IMR-90 (cell line): ENCODE data around the gene TNS1. TPM values are rescaled to one million over a fixed set of nuclear protein-coding genes. Genes with fewer than 3 reads are reported as not detected.

ENCODE experiments used
- ATAC-seq: fragments of 200-7000 bp; cut with Tn5 transposase; 2 replicates; pipeline ENCODE4 v1.9.1; 2020; ENCODE audit warnings: low read depth, mild to moderate bottlenecking, moderate library complexity
- BruUV-seq: library from RNA; stranded (reverse); fragments of 400-500 nt; replicated peaks from 2 replicates; lab custom pipeline; 2021; lab: Mats Ljungman, UMichigan
- CTCF ChIA-PET: fragments of 300-600 bp; formaldehyde crosslinking; extraction: SDS; loops from one replicate; lab custom pipeline; 2021; ENCODE audit warnings: antibody characterized with exemption; lab: Yijun Ruan, JAX
- POLR2A ChIA-PET: fragments of 300-600 bp; sonication (Branson Sonifier 250); formaldehyde crosslinking; loops from one replicate; lab custom pipeline; 2022; ENCODE audit warnings: antibody characterized with exemption; ENCODE audit not compliant: unreplicated experiment; lab: Charles Lee
- DNase-seq: peaks from one replicate; pipeline ENCODE4 v3.0.0; 2013
- H2AFZ ChIP-seq: replicated peaks from 2 replicates; pipeline ENCODE3; 2013; ENCODE audit warnings: low read length, mild to moderate bottlenecking; ENCODE audit not compliant: poor library complexity
- H2AK5ac ChIP-seq: 2 replicates; pipeline ENCODE4 v1.6.1; 2013; ENCODE audit warnings: low read depth, low read length, inconsistent platforms
- H2AK9ac ChIP-seq: replicated peaks from 2 replicates; pipeline ENCODE3; 2013; ENCODE audit warnings: mild to moderate bottlenecking, low read depth, low read length, moderate library complexity; ENCODE audit not compliant: poor library complexity
- H2BK120ac ChIP-seq: 2 replicates; pipeline ENCODE4 v1.6.1; 2013; ENCODE audit warnings: low read depth, low read length, inconsistent platforms
- H2BK15ac ChIP-seq: 3 replicates; pipeline ENCODE4 v1.6.1; 2013; ENCODE audit warnings: low read depth, low read length, inconsistent platforms
- H2BK20ac ChIP-seq: 2 replicates; pipeline ENCODE4 v1.6.1; 2013; ENCODE audit warnings: low read depth, mild to moderate bottlenecking, inconsistent platforms, low read length, moderate library complexity
- H2BK5ac ChIP-seq: 2 replicates; pipeline ENCODE4 v1.6.1; 2013; ENCODE audit warnings: mild to moderate bottlenecking, low read depth, low read length, inconsistent platforms; ENCODE audit not compliant: poor library complexity, severe bottlenecking
- H3K14ac ChIP-seq: replicated peaks from 2 replicates; pipeline ENCODE4 v1.6.1; 2013; ENCODE audit warnings: low read depth, low read length, inconsistent platforms
- H3K18ac ChIP-seq: 2 replicates; pipeline ENCODE4 v1.6.1; 2013; ENCODE audit warnings: low read depth, low read length, control low read depth
- H3K23ac ChIP-seq: 2 replicates; pipeline ENCODE4 v1.6.1; 2013; ENCODE audit warnings: low read depth, low read length, inconsistent platforms
- H3K27ac ChIP-seq: 2 replicates; pipeline ENCODE4 v1.5.1; 2013; ENCODE audit warnings: mild to moderate bottlenecking, control low read depth, low read length; ENCODE audit not compliant: insufficient read depth
- H3K27me3 ChIP-seq: 2 replicates; pipeline ENCODE4 v1.6.1; 2013; ENCODE audit warnings: low read length; ENCODE audit not compliant: control insufficient read depth, insufficient read depth
- H3K36me3 ChIP-seq: 2 replicates; pipeline ENCODE4 v1.6.1; 2013; ENCODE audit warnings: low read length, mixed read lengths; ENCODE audit not compliant: control insufficient read depth, insufficient read depth
- H3K4ac ChIP-seq: 2 replicates; pipeline ENCODE4 v1.6.1; 2013; ENCODE audit warnings: low read depth, low read length, inconsistent platforms
- H3K4me1 ChIP-seq: 2 replicates; pipeline ENCODE4 v1.6.1; 2013; ENCODE audit warnings: low read length, mixed read lengths; ENCODE audit not compliant: control insufficient read depth, insufficient read depth
- H3K4me2 ChIP-seq: 2 replicates; pipeline ENCODE4 v1.6.1; 2013; ENCODE audit warnings: low read depth, mild to moderate bottlenecking, control low read depth, low read length, moderate library complexity
- H3K4me3 ChIP-seq: 2 replicates; pipeline ENCODE4 v1.5.1; 2013; ENCODE audit warnings: low read depth, mild to moderate bottlenecking, control low read depth, low read length, moderate library complexity; ENCODE audit not compliant: insufficient read depth
- H3K56ac ChIP-seq: 2 replicates; pipeline ENCODE4 v1.6.1; 2013; ENCODE audit warnings: low read length, inconsistent platforms; ENCODE audit not compliant: insufficient read depth; ENCODE audit errors: extremely low read depth
- H3K79me1 ChIP-seq, 2 experiments: 2 replicates each; pipeline ENCODE4 v1.6.1; 2013; ENCODE audit warnings: low read length in 2 of 2, inconsistent platforms in 1 of 2, low read depth in 1 of 2
- H3K9ac ChIP-seq: 2 replicates; pipeline ENCODE4 v1.6.1; 2013; ENCODE audit warnings: low read depth, low read length, control low read depth
- H3K9me1 ChIP-seq: 2 replicates; pipeline ENCODE4 v1.6.1; 2013; ENCODE audit warnings: low read length, inconsistent platforms; ENCODE audit not compliant: insufficient read depth
- H3K9me3 ChIP-seq: 2 replicates; pipeline ENCODE4 v1.6.1; 2013; ENCODE audit warnings: low read length; ENCODE audit not compliant: control insufficient read depth, insufficient read depth
- H4K20me1 ChIP-seq: 2 replicates; pipeline ENCODE4 v1.6.1; 2013; ENCODE audit warnings: low read length, inconsistent platforms; ENCODE audit not compliant: insufficient read depth
- H4K5ac ChIP-seq: 2 replicates; pipeline ENCODE4 v1.6.1; 2013; ENCODE audit warnings: mild to moderate bottlenecking, low read depth, low read length, control low read depth
- H4K8ac ChIP-seq, 2 experiments: 2 replicates each; pipeline ENCODE4 v1.6.1; 2013; ENCODE audit warnings: low read depth in 2 of 2, low read length in 2 of 2, control low read depth in 1 of 2, inconsistent platforms in 1 of 2
- H4K91ac ChIP-seq: 2 replicates; pipeline ENCODE4 v1.6.1; 2013; ENCODE audit warnings: low read depth, low read length, inconsistent platforms; ENCODE audit not compliant: insufficient read depth
- BHLHE40 ChIP-seq: fragments of 150-350 bp; IDR thresholded peaks from 2 replicates; pipeline ENCODE4 v1.6.1; 2016; ENCODE audit warnings: mild to moderate bottlenecking, low read depth, low read length
- CEBPB ChIP-seq: IDR thresholded peaks from 2 replicates; pipeline ENCODE4 v1.6.1; 2012; ENCODE audit warnings: low read depth, low read length, improper control_type of control experiment
- CHD1 ChIP-seq: IDR thresholded peaks from 2 replicates; pipeline ENCODE4 v1.6.1; 2012; ENCODE audit warnings: low read depth, low read length, improper control_type of control experiment
- ELK1 ChIP-seq: fragments of 150-350 bp; IDR thresholded peaks from 2 replicates; pipeline ENCODE4 v1.6.1; 2016; ENCODE audit warnings: low read depth, mild to moderate bottlenecking, low read length, moderate library complexity, borderline replicate concordance
- FOS ChIP-seq: fragments of 150-350 bp; IDR thresholded peaks from 2 replicates; pipeline ENCODE4 v1.6.1; 2016; ENCODE audit warnings: low read depth, low read length
- MAFK ChIP-seq: IDR thresholded peaks from 2 replicates; pipeline ENCODE4 v1.6.1; 2012; ENCODE audit warnings: low read depth, low read length, improper control_type of control experiment
- MAZ ChIP-seq: IDR thresholded peaks from 2 replicates; pipeline ENCODE4 v1.6.1; 2012; ENCODE audit warnings: low read depth, mild to moderate bottlenecking, low read length, improper control_type of control experiment, moderate library complexity, borderline replicate concordance
- MXI1 ChIP-seq: IDR thresholded peaks from 2 replicates; pipeline ENCODE4 v1.6.1; 2012; ENCODE audit warnings: low read depth, mild to moderate bottlenecking, low read length, moderate library complexity, borderline replicate concordance
- NFE2L2 ChIP-seq: fragments of 150-350 bp; IDR thresholded peaks from 2 replicates; pipeline ENCODE4 v1.6.1; 2016; ENCODE audit warnings: low read depth, mild to moderate bottlenecking, low read length
- POLR2A ChIP-seq: IDR thresholded peaks from 2 replicates; pipeline ENCODE4 v1.6.1; 2012; ENCODE audit warnings: mild to moderate bottlenecking, low read depth, low read length
- RAD21 ChIP-seq: IDR thresholded peaks from 2 replicates; pipeline ENCODE4 v1.6.1; 2012; ENCODE audit warnings: low read length, improper control_type of control experiment
- RCOR1 ChIP-seq: IDR thresholded peaks from 2 replicates; pipeline ENCODE4 v1.6.1; 2012; ENCODE audit warnings: mild to moderate bottlenecking, low read length, improper control_type of control experiment; ENCODE audit not compliant: insufficient replicate concordance
- RFX5 ChIP-seq: IDR thresholded peaks from 2 replicates; pipeline ENCODE4 v1.8.0; 2012; ENCODE audit warnings: low read depth, mild to moderate bottlenecking, low read length, moderate library complexity
- SMC3 ChIP-seq: fragments of 150-350 bp; IDR thresholded peaks from 2 replicates; pipeline ENCODE4 v1.6.1; 2016; ENCODE audit warnings: low read depth, mild to moderate bottlenecking, antibody characterized with exemption, low read length, moderate library complexity
- WGBS, 2 experiments: methylation state at CpG; one replicate each; pipeline versions ENCODE4 v1.1.5 to v1.1.7; 2013; ENCODE audit warnings: missing lambda C conversion rate in 2 of 2; ENCODE audit not compliant: insufficient read length in 1 of 2; ENCODE audit errors: extremely low coverage in 2 of 2; 5-methylcytosine and 5-hydroxymethylcytosine counted together
- dilution Hi-C: fragments of 300-500 bp; cut with HindIII; formaldehyde crosslinking; loops from one replicate; pipeline ENCODE4 v1.14.3; 2018; ENCODE audit warnings: low sequenced_read_pairs; ENCODE audit not compliant: unreplicated experiment
- in situ Hi-C: fragments of 300-500 bp; cut with MboI; formaldehyde crosslinking; loops from 3 replicates; pipeline ENCODE4 v1.14.3; 2019; ENCODE audit warnings: low sequenced_read_pairs, inconsistent platforms, mixed read lengths
- intact Hi-C: fragments of 100-400 bp; cut with micrococcal nuclease; formaldehyde crosslinking; loops from 2 replicates; pipeline ENCODE4 v1.10.0; 2022
- polyA plus RNA-seq, 3 experiments: library from polyadenylated mRNA; depleted of rRNA; stranded (reverse); fragments of >200 nt; gene quantifications; 2 replicates each; pipeline ENCODE4 v1.2.3, GENCODE V29; 2012; ENCODE audit warnings: low replicate concordance in 1 of 3
- total RNA-seq: library from RNA; depleted of rRNA; stranded (reverse); fragments of >200 nt; gene quantifications from 2 replicates; pipeline ENCODE4 v1.2.3, GENCODE V29; 2012
- TF ChIP-seq, protein P1 (sequence below): conservative IDR thresholded peaks from 2 replicates; pipeline ENCODE4 v1.5.1; 2012; ENCODE audit warnings: mild to moderate bottlenecking, low read depth, low read length, improper control_type of control experiment
- TF ChIP-seq, protein P2 (sequence below): fragments of 150-350 bp; IDR thresholded peaks from 2 replicates; pipeline ENCODE4 v1.6.1; 2017; ENCODE audit warnings: mild to moderate bottlenecking, antibody characterized with exemption, low read length, low read depth

TNS1 gene
- total and polyA plus RNA-seq, 2 of the 4 experiments (the other 2 are of a cell fraction): 41.1 to 45.2 TPM

- H2AK5ac ChIP-seq: no peak overlapping the region
- no peak overlapping the region for H3K56ac ChIP-seq
- no peak overlapping the region for H3K14ac ChIP-seq
- H4K5ac ChIP-seq: no peak overlapping the region
- H3K9me1 ChIP-seq: no peaks in the 10 kb centered on the region
- no peak overlapping the region for H2BK15ac ChIP-seq
- 0 out of 2 replicates have a peak overlapping the region, but pooled peaks have one; percentile 27 for H3K4me2 ChIP-seq
- no peaks in the 10 kb centered on the region for H3K4me1 ChIP-seq
- dilution Hi-C loops (no loop called here), intact Hi-C loops (no loop called here), in situ Hi-C loops (no loop called here)
- no peak overlapping the region for H4K8ac ChIP-seq
- no peak overlapping the region for H3K27ac ChIP-seq
- peaks cover 40% of the 10 kb centered on the region for H3K27me3 ChIP-seq
- POLR2A ChIA-PET: no interaction called here
- WGBS, 2 experiments: no CpG with 5 or more reads among the region's 4 CpGs
- H3K36me3 ChIP-seq: no peaks in the 10 kb centered on the region
- no peak overlapping the region for H3K23ac ChIP-seq
- H3K79me1 ChIP-seq: no peaks in the 10 kb centered on the region
- ATAC-seq (no peak), DNase-seq (no peak)
- no peak overlapping the region for H2BK20ac ChIP-seq
- H4K20me1 ChIP-seq: no peaks in the 10 kb centered on the region
- no peak overlapping the region for H3K4ac ChIP-seq
- no peak overlapping the region for H2BK120ac ChIP-seq
- BruUV-seq: no TSS peak
- no peak overlapping the region for H2AFZ ChIP-seq
- H3K4me3 ChIP-seq: no peak overlapping the region
- TF ChIP-seq SMC3: no peak
- TF ChIP-seq MAZ: no peak
- TF ChIP-seq CEBPB: no peak
- TF ChIP-seq, protein P1, sequence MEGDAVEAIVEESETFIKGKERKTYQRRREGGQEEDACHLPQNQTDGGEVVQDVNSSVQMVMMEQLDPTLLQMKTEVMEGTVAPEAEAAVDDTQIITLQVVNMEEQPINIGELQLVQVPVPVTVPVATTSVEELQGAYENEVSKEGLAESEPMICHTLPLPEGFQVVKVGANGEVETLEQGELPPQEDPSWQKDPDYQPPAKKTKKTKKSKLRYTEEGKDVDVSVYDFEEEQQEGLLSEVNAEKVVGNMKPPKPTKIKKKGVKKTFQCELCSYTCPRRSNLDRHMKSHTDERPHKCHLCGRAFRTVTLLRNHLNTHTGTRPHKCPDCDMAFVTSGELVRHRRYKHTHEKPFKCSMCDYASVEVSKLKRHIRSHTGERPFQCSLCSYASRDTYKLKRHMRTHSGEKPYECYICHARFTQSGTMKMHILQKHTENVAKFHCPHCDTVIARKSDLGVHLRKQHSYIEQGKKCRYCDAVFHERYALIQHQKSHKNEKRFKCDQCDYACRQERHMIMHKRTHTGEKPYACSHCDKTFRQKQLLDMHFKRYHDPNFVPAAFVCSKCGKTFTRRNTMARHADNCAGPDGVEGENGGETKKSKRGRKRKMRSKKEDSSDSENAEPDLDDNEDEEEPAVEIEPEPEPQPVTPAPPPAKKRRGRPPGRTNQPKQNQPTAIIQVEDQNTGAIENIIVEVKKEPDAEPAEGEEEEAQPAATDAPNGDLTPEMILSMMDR: no peak
- TF ChIP-seq, protein P2, sequence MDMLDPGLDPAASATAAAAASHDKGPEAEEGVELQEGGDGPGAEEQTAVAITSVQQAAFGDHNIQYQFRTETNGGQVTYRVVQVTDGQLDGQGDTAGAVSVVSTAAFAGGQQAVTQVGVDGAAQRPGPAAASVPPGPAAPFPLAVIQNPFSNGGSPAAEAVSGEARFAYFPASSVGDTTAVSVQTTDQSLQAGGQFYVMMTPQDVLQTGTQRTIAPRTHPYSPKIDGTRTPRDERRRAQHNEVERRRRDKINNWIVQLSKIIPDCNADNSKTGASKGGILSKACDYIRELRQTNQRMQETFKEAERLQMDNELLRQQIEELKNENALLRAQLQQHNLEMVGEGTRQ: no peak
- no peak for TF ChIP-seq ELK1
- TF ChIP-seq RCOR1: no peak
- no peak for TF ChIP-seq RAD21
- TF ChIP-seq MXI1: no peak
- TF ChIP-seq MAFK: no peak
- TF ChIP-seq FOS: no peak
- no peak for TF ChIP-seq RFX5
- TF ChIP-seq POLR2A: no peak
- TF ChIP-seq BHLHE40: no peak
- TF ChIP-seq NFE2L2: no peak
- no peak for TF ChIP-seq CHD1
- H3K18ac ChIP-seq: no peak overlapping the region
- no peak overlapping the region for H4K91ac ChIP-seq
- no peak overlapping the region for H2BK5ac ChIP-seq
- H3K9me3 ChIP-seq: peaks cover 20% of the 10 kb centered on the region
- H3K9ac ChIP-seq: no peak overlapping the region
- CTCF ChIA-PET: interaction anchor here (0.7 to 1.5 kb wide), 2 partner anchors 261 to 500 kb away, joined by 3 to 4 read pairs; no protein-coding TSS in a partner anchor
- H2AK9ac ChIP-seq: no peak overlapping the region
These were observed 43.4 kb upstream of the TNS1 start for GRCh38 chr2:218046238-218046637.
